ENCODE data around the gene SAGE1. TPM values are rescaled to one million over a fixed set of nuclear protein-coding genes. Genes with fewer than 3 reads are reported as not detected.
"Not testable (repeated sequence)": the region's sequence is repeated elsewhere in the genome, so short reads cannot be mapped to it uniquely, and the experiment has no call there.

SAGE1 gene
- total and polyA plus RNA-seq, 2 experiments from 2014 or later, result not detected

DNA sequence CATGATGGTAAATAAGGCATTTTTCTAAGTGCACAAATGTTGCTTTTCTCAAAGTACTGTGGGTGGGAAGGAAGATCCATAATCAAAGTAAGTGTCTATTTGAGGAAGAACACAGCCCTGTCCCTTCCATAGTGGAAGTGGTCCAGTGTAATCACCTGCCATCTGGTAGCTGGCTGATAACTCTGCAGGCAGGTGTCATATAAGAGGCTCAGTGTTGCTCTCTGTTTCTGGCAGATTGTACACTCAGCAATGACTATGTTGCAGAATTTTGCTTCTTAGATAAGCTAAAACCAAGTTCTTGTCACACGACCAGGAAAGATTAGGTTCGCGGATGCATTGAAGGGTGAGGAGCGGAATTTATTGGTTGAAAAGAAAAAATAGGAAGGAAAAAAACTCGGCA, 20.9 kb downstream of the SAGE1 start (continued):
- TF ChIP-seq, protein P1, sequence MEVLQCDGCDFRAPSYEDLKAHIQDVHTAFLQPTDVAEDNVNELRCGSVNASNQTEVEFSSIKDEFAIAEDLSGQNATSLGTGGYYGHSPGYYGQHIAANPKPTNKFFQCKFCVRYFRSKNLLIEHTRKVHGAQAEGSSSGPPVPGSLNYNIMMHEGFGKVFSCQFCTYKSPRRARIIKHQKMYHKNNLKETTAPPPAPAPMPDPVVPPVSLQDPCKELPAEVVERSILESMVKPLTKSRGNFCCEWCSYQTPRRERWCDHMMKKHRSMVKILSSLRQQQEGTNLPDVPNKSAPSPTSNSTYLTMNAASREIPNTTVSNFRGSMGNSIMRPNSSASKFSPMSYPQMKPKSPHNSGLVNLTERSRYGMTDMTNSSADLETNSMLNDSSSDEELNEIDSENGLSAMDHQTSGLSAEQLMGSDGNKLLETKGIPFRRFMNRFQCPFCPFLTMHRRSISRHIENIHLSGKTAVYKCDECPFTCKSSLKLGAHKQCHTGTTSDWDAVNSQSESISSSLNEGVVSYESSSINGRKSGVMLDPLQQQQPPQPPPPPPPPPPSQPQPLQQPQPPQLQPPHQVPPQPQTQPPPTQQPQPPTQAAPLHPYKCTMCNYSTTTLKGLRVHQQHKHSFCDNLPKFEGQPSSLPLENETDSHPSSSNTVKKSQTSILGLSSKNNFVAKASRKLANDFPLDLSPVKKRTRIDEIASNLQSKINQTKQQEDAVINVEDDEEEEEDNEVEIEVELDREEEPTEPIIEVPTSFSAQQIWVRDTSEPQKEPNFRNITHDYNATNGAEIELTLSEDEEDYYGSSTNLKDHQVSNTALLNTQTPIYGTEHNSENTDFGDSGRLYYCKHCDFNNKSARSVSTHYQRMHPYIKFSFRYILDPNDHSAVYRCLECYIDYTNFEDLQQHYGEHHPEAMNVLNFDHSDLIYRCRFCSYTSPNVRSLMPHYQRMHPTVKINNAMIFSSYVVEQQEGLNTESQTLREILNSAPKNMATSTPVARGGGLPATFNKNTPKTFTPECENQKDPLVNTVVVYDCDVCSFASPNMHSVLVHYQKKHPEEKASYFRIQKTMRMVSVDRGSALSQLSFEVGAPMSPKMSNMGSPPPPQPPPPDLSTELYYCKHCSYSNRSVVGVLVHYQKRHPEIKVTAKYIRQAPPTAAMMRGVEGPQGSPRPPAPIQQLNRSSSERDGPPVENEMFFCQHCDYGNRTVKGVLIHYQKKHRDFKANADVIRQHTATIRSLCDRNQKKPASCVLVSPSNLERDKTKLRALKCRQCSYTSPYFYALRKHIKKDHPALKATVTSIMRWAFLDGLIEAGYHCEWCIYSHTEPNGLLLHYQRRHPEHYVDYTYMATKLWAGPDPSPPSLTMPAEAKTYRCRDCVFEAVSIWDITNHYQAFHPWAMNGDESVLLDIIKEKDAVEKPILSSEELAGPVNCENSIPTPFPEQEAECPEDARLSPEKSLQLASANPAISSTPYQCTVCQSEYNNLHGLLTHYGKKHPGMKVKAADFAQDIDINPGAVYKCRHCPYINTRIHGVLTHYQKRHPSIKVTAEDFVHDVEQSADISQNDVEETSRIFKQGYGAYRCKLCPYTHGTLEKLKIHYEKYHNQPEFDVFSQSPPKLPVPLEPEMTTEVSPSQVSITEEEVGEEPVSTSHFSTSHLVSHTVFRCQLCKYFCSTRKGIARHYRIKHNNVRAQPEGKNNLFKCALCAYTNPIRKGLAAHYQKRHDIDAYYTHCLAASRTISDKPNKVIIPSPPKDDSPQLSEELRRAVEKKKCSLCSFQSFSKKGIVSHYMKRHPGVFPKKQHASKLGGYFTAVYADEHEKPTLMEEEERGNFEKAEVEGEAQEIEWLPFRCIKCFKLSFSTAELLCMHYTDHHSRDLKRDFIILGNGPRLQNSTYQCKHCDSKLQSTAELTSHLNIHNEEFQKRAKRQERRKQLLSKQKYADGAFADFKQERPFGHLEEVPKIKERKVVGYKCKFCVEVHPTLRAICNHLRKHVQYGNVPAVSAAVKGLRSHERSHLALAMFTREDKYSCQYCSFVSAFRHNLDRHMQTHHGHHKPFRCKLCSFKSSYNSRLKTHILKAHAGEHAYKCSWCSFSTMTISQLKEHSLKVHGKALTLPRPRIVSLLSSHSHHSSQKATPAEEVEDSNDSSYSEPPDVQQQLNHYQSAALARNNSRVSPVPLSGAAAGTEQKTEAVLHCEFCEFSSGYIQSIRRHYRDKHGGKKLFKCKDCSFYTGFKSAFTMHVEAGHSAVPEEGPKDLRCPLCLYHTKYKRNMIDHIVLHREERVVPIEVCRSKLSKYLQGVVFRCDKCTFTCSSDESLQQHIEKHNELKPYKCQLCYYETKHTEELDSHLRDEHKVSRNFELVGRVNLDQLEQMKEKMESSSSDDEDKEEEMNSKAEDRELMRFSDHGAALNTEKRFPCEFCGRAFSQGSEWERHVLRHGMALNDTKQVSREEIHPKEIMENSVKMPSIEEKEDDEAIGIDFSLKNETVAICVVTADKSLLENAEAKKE (CRISPR knock-in tag; IDR thresholded peaks at IDR 0.05), result no peak

DNA sequence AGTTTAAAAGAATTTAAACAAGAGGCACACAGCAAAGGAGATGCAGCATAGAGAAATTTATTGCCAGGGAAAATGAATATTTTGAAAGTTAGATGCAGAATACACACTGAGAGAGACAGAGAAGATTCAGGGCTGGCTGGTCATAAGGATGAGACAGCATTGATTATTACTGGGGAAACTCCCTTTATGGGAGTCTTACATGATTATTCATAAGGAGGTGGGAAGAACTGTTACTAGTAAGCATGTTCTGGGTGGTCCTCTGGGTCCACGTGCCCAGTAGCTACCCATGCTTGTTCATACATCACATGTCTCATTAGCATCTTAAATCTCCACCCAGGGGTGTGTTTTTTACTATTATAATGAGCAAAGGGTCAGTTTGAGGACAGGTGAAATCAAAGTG, 27.0 kb downstream of the SAGE1 start:
- H3K79me2 ChIP-seq (replicated peaks; ENCODE audit: insufficient read depth); H3K27me3 ChIP-seq (ENCODE audit: insufficient read depth); H3K4me3 Mint-ChIP-seq; H3K9me2 ChIP-seq (ENCODE audit: insufficient read depth); H2AFZ ChIP-seq; H3K27ac Mint-ChIP-seq; H3K36me3 ChIP-seq (ENCODE audit: insufficient read depth); H3F3A ChIP-seq (replicated peaks; ENCODE audit: low read depth); H3K4me2 ChIP-seq; H3K27ac ChIP-seq (ENCODE audit: low read depth); H3K27me3 Mint-ChIP-seq (ENCODE audit: insufficient read depth, low read depth, poor library complexity); H3K4me3 ChIP-seq; H4K20me1 ChIP-seq (replicated peaks; ENCODE audit: insufficient read depth); ATAC-seq; H3K36me3 Mint-ChIP-seq (ENCODE audit: low read depth); H3K4me1 Mint-ChIP-seq; H3K9me3 Mint-ChIP-seq; DNase-seq (ENCODE audit: low spot score); H3K4me1 ChIP-seq (ENCODE audit: insufficient read depth): not testable (repeated sequence)

DNA sequence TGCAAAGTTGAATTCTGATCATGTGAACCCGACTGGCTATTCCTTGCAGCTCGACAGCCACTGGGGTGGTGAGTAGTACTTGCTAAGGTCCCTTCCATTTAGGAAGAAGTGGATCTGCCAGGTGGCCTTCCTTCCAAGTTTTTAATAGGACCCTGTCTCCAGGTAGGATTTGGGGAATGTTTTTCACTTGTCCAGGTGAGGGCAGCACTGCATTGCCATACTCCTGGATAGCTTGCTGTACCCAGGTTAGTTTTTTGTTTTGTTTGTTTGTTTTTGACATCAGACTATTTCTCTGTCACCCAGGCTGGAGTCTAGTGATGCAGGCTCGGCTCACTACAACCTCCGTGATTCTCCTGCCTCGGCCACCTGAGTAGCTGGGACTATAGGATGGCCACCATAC, 29.8 kb downstream of the SAGE1 start:
- DNase-seq (ENCODE audit: low spot score) (peak; percentile 56), ATAC-seq (peak; percentile 50)
- TF ChIP-seq, protein P2, sequence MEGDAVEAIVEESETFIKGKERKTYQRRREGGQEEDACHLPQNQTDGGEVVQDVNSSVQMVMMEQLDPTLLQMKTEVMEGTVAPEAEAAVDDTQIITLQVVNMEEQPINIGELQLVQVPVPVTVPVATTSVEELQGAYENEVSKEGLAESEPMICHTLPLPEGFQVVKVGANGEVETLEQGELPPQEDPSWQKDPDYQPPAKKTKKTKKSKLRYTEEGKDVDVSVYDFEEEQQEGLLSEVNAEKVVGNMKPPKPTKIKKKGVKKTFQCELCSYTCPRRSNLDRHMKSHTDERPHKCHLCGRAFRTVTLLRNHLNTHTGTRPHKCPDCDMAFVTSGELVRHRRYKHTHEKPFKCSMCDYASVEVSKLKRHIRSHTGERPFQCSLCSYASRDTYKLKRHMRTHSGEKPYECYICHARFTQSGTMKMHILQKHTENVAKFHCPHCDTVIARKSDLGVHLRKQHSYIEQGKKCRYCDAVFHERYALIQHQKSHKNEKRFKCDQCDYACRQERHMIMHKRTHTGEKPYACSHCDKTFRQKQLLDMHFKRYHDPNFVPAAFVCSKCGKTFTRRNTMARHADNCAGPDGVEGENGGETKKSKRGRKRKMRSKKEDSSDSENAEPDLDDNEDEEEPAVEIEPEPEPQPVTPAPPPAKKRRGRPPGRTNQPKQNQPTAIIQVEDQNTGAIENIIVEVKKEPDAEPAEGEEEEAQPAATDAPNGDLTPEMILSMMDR (conservative IDR thresholded peaks at IDR 0.05; ENCODE audit: low read depth in 2 of 2), result peak; percentile 49 to 61
- TF ChIP-seq EZH2phosphoT487 (IDR thresholded peaks at IDR 0.05; ENCODE audit: unreplicated experiment), result no peak
- no peaks in the 10 kb centered on the region for H3K9me3 Mint-ChIP-seq
- no peaks in the 10 kb centered on the region for H3K4me1 Mint-ChIP-seq
- Histone ChIP-seq H3F3A (replicated peaks; ENCODE audit: low read depth) (no peaks in the 10 kb centered on the region), H3K27me3 (ENCODE audit: insufficient read depth) (no peaks in the 10 kb centered on the region), H2AFZ (no peak overlapping the region), H3K4me3 (no peak overlapping the region), H3K4me1 (ENCODE audit: insufficient read depth) (no peaks in the 10 kb centered on the region), H3K4me2 (no peak overlapping the region), H3K79me2 (replicated peaks; ENCODE audit: insufficient read depth) (no peaks in the 10 kb centered on the region), H3K36me3 (ENCODE audit: insufficient read depth) (no peaks in the 10 kb centered on the region), H3K27ac (ENCODE audit: low read depth) (no peak overlapping the region), H4K20me1 (replicated peaks; ENCODE audit: insufficient read depth) (no peaks in the 10 kb centered on the region), H3K9me2 (ENCODE audit: insufficient read depth) (no peaks in the 10 kb centered on the region)
- H3K27ac Mint-ChIP-seq, result no peak overlapping the region
- H3K27me3 Mint-ChIP-seq (ENCODE audit: insufficient read depth, low read depth, poor library complexity), result no peaks in the 10 kb centered on the region
- H3K4me3 Mint-ChIP-seq, result no peak overlapping the region
- H3K36me3 Mint-ChIP-seq (ENCODE audit: low read depth), result no peaks in the 10 kb centered on the region

Data from GM23338 (cell line).